Measurements from ENCODE around the gene ASPHD2.

Gene ASPHD2

DNA sequence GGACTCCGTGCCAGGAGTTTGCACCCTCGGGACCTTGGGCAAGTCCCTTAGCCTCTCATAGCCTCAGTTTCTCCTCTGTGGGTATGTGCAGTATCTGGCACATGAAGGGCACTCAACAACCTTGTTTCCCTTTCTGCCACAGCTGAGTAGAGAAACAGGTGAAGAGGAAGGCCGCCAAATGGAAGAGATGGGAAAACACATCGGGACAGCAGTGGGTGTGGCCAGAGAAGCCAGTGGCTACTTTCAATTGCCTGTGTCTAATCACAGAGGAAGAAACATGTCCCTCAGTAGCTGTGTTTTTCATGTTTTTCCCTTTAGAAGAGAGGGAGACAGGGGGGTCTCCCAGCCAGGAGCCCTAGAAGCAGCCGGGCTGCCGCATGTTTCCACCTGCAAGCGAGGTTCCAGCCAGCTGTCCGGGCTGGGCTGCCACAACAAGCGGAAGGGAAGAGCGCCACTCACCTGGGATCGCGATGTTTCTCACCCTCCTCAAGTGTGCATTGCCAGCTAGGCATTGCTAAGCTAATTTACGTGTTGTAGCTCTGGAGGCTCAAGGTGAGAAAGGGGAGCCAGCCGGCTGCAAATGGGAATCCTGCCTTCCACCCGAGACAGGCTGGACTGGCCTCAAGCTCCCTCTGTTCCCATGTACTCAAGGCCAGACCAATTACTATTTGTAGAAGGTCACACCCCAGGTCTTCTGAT, 16.7 kb downstream of the ASPHD2 start:
- Histone ChIP-seq H3K27ac (no peak overlapping the region), H3K36me3 (peaks cover under 1 to 13% (median 12%) of the 10 kb centered on the region in 3 donors), H3K9me3 (no peaks in the 10 kb centered on the region), H3K4me3 (no peak overlapping the region), H3K4me1 (no peaks in the 10 kb centered on the region), H3K27me3 (no peaks in the 10 kb centered on the region)
- DNase-seq: peak in 1 of 2 donors; percentile 35
- TF ChIP-seq, protein P1, sequence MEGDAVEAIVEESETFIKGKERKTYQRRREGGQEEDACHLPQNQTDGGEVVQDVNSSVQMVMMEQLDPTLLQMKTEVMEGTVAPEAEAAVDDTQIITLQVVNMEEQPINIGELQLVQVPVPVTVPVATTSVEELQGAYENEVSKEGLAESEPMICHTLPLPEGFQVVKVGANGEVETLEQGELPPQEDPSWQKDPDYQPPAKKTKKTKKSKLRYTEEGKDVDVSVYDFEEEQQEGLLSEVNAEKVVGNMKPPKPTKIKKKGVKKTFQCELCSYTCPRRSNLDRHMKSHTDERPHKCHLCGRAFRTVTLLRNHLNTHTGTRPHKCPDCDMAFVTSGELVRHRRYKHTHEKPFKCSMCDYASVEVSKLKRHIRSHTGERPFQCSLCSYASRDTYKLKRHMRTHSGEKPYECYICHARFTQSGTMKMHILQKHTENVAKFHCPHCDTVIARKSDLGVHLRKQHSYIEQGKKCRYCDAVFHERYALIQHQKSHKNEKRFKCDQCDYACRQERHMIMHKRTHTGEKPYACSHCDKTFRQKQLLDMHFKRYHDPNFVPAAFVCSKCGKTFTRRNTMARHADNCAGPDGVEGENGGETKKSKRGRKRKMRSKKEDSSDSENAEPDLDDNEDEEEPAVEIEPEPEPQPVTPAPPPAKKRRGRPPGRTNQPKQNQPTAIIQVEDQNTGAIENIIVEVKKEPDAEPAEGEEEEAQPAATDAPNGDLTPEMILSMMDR (IDR thresholded peaks at IDR 0.05): no peak
- intact Hi-C loops (cut with DNase I; ENCODE audit: low total_unique reads): no loop called here

DNA sequence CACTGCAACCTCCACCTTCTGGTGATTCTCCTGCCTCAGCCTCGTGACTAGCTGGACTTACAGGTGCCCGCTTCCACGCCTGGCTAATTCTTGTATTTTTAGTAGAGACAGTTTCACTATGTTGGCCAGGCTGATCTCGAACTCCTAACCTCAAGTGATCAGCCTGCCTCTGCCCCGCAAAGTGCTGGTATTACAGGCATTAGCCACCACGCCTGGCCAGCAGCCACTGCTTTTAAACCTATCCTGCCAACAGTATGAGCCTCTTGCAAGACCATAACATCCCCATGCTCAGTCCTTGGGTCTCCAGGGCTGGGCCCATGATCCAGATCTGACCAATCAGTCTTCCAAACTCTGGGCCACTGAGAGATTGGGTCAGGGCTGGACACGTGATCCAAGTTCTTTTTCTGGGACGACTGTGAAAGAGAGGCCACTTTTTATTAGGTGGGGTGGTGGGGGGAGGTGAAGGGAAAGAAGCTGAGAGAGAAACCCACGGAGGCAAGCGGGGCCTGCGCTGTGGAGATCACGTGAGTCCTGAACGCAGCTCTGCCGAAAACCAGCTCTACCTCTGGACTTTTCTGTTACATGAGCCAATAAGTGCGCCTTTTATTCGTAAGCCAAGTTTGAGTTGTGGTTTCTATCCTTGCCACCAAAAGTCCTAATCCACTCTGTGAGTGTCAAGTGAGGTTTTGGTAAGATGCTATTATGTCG, 17.9 kb downstream of the ASPHD2 start:
- H3K36me3 ChIP-seq: peaks cover 12 to 25% (median 23%) of the 10 kb centered on the region in 3 donors
- TF ChIP-seq, protein P1 (IDR thresholded peaks at IDR 0.05): no peak
- no peak overlapping the region for H3K27ac ChIP-seq
- no peaks in the 10 kb centered on the region for H3K4me1 ChIP-seq
- H3K4me3 ChIP-seq: no peak overlapping the region
- intact Hi-C loops (cut with DNase I; ENCODE audit: low total_unique reads): no loop called here
- H3K27me3 ChIP-seq: no peaks in the 10 kb centered on the region
- H3K9me3 ChIP-seq: no peaks in the 10 kb centered on the region
- DNase-seq: peak in 1 of 2 donors; percentile 28

DNA sequence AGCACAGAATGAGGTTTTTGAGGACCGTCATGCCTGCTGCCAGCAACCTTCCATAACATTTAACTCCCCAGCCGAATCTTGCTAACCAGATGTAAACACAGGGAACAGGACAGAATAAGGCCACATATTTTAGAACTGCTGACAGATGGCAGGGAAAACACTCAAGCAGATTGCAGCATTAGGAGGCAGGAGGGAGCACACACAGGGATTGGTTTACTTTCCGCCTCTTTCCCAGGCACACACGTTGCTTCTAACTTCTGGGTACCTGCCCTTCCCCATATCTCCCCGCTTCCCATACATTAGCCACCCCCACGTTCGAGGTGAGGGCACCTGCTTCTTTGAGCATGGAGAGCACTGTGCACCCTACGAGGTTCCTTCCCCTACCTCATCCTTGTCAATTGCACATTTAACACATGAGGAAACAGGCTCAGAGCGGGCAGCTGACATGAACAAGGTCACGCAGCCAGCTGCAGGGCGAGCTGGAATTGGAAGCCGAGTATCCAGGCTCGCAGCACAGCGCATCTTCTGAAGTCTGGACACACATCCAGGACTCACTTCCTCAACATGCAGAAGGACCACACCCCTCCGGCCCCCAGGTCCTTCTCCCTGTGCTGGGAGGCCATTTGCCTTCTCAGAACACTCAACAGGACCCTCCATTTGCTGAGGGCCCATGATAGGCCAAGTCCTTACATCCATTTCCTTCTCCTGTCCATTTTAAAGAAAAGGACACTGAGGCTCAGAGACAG, 18.7 kb downstream of the ASPHD2 start:
- no peaks in the 10 kb centered on the region for H3K27me3 ChIP-seq
- H3K4me1 ChIP-seq: no peaks in the 10 kb centered on the region
- H3K36me3 ChIP-seq: peaks cover 20 to 33% (median 31%) of the 10 kb centered on the region in 3 donors
- H3K4me3 ChIP-seq: no peak overlapping the region
- TF ChIP-seq, protein P1 (IDR thresholded peaks at IDR 0.05): no peak
- intact Hi-C loops (cut with DNase I; ENCODE audit: low total_unique reads): no loop called here
- no peaks in the 10 kb centered on the region for H3K9me3 ChIP-seq
- H3K27ac ChIP-seq: no peak overlapping the region
- peak in 1 of 2 donors; percentile 41 for DNase-seq

GRCh38 chr22:26448334-26448733, 19.3 kb downstream of the ASPHD2 start:
- no peaks in the 10 kb centered on the region for H3K4me1 ChIP-seq
- intact Hi-C loops (cut with DNase I; ENCODE audit: low total_unique reads): no loop called here
- H3K4me3 ChIP-seq: no peak overlapping the region
- no peaks in the 10 kb centered on the region for H3K9me3 ChIP-seq
- TF ChIP-seq, protein P1 (IDR thresholded peaks at IDR 0.05): no peak
- peak in 1 of 2 donors; percentile 28 for DNase-seq
- H3K27me3 ChIP-seq: no peaks in the 10 kb centered on the region
- no peak overlapping the region for H3K27ac ChIP-seq
- peaks cover 24 to 39% (median 37%) of the 10 kb centered on the region in 3 donors for H3K36me3 ChIP-seq

DNA sequence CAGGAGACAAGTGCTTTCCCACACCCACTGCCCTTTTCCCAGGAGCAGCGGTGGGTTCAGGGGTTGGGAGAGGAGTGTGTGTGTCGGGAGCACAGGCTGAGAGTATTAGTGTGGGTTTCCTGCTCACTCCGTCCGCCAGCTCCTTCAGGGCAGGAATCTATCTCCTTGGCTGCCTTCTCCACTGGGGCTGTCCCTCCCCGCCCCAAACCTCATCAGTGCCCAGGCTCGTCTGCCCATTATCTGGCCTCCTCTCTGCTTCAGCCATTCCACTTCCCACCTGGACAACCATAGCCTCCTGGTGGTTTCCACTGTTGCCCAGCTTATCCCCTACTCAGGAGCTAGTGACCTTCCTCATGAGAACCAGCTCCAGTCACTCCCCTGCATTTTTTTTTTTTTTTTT, 19.9 kb downstream of the ASPHD2 start:
- no peak overlapping the region for H3K27ac ChIP-seq
- peak in 1 of 2 donors; percentile 35 for DNase-seq
- TF ChIP-seq, protein P1 (IDR thresholded peaks at IDR 0.05): no peak
- no peak overlapping the region for H3K4me3 ChIP-seq
- H3K4me1 ChIP-seq: no peaks in the 10 kb centered on the region
- no peaks in the 10 kb centered on the region for H3K27me3 ChIP-seq
- peaks cover 30 to 45% (median 43%) of the 10 kb centered on the region in 3 donors for H3K36me3 ChIP-seq
- intact Hi-C loops (cut with DNase I; ENCODE audit: low total_unique reads): no loop called here
- no peaks in the 10 kb centered on the region for H3K9me3 ChIP-seq
